ENCODE data around the gene COL1A2. TPM values are rescaled to one million over a fixed set of nuclear protein-coding genes. Genes with fewer than 3 reads are reported as not detected.

COL1A2 gene
- total and polyA plus RNA-seq, 2 of the 4 experiments (the other 2 are of a cell fraction): 1,211 to 4,454 TPM

DNA sequence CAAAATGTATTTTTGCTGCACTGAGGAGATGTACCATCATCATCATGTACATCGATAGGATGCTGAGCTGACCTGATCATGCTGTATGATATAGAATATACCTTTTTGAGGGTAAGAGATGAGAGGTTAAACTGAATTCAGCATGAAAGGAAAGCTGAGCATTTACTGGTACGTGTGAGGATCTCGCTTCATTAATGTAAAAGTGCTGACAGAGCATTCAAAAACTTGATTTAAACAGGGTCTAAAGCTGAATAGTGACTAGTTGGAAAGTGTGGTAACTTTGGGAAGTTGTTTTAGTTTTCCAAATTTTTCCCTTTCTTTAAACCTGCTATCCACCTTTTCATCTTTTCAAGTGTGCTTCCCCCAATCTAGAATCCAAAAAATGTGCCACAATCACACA is 28.5 kb upstream of the COL1A2 start:
- intact Hi-C loops (cut with micrococcal nuclease): no loop called here
- H4K91ac ChIP-seq (ENCODE audit: insufficient read depth, low read depth, low read length): no peak overlapping the region
- DNase-seq (no peak), ATAC-seq (ENCODE audit: low read depth) (no peak)
- no peaks in the 10 kb centered on the region for H4K20me1 ChIP-seq (ENCODE audit: insufficient read depth, low read length)
- ChIA-PET POLR2A (ENCODE audit: unreplicated experiment) (interaction anchor here (1.8 kb wide), 1 partner anchor 9 kb away, joined by 5 read pairs; no protein-coding TSS in a partner anchor), CTCF (interaction anchor here (1.1 to 3.3 kb wide), 2 partner anchors 15 to 65 kb away, joined by 3 to 10 read pairs; no protein-coding TSS in a partner anchor)
- no peak overlapping the region; the same call in 1 of the 2 replicates for H2BK120ac ChIP-seq (ENCODE audit: low read depth, low read length)
- BruUV-seq (replicated peaks): no TSS peak
- no peak overlapping the region for H2AFZ ChIP-seq (replicated peaks; ENCODE audit: low read length, poor library complexity)
- no peak overlapping the region for H3K4me3 ChIP-seq (ENCODE audit: insufficient read depth, low read depth, low read length)
- no peak overlapping the region for H3K23ac ChIP-seq (ENCODE audit: low read depth, low read length)
- WGBS, 2 experiments (ENCODE audit: extremely low coverage in 2 of 2, insufficient read length in 1 of 2): 100% methylated on average over 1 of the region's 3 CpGs; no CpG with 5 or more reads in 1 of the 2 experiments
- no peak overlapping the region for H3K27ac ChIP-seq (ENCODE audit: insufficient read depth, low read length)
- peak overlapping the region; percentile 8; the same call in 1 of the 2 replicates for H3K4ac ChIP-seq (ENCODE audit: low read depth, low read length)
- H3K36me3 ChIP-seq (ENCODE audit: control insufficient read depth, insufficient read depth, low read length): no peaks in the 10 kb centered on the region
- H2BK5ac ChIP-seq (ENCODE audit: low read depth, low read length, poor library complexity, severe bottlenecking): no peak overlapping the region
- no peak overlapping the region for H2BK20ac ChIP-seq (ENCODE audit: low read depth, low read length)
- H3K4me2 ChIP-seq (ENCODE audit: low read depth, low read length): no peak overlapping the region
- H3K79me1 ChIP-seq (ENCODE audit: low read depth in 1 of 2, low read length in 2 of 2): peaks cover 4 to 7% of the 10 kb centered on the region in 2 experiments; a peak in 3 of 4 replicates
- in situ Hi-C loops (cut with MboI; ENCODE audit: low sequenced_read_pairs): no loop called here
- H3K56ac ChIP-seq (ENCODE audit: extremely low read depth, insufficient read depth, low read length): no peak overlapping the region
- H3K18ac ChIP-seq (ENCODE audit: low read depth, low read length): peak overlapping the region; percentile 73
- no peak overlapping the region for H2AK9ac ChIP-seq (replicated peaks; ENCODE audit: low read depth, low read length, poor library complexity)
- no peak overlapping the region; the same call in 1 of the 2 replicates for H4K5ac ChIP-seq (ENCODE audit: low read depth, low read length)
- no peaks in the 10 kb centered on the region for H3K9me3 ChIP-seq (ENCODE audit: control insufficient read depth, insufficient read depth, low read length)
- H4K8ac ChIP-seq (ENCODE audit: low read depth in 2 of 2, low read length in 2 of 2): no peak overlapping the region
- H2BK15ac ChIP-seq (ENCODE audit: low read depth, low read length): 0 out of 3 replicates have a peak overlapping the region, but pooled peaks have one; percentile 50
- peaks cover 12% of the 10 kb centered on the region for H3K4me1 ChIP-seq (ENCODE audit: control insufficient read depth, insufficient read depth, low read length)
- peaks cover 4% of the 10 kb centered on the region for H3K9me1 ChIP-seq (ENCODE audit: insufficient read depth, low read length)
- no peak overlapping the region for H2AK5ac ChIP-seq (ENCODE audit: low read depth, low read length)
- H3K9ac ChIP-seq (ENCODE audit: low read depth, low read length): no peak overlapping the region
- TF ChIP-seq RCOR1 (IDR thresholded peaks at IDR 0.05; ENCODE audit: insufficient replicate concordance, low read length) (no peak), MAFK (IDR thresholded peaks at IDR 0.05; ENCODE audit: low read depth, low read length) (peak; percentile 81)
- TF ChIP-seq, protein P1, sequence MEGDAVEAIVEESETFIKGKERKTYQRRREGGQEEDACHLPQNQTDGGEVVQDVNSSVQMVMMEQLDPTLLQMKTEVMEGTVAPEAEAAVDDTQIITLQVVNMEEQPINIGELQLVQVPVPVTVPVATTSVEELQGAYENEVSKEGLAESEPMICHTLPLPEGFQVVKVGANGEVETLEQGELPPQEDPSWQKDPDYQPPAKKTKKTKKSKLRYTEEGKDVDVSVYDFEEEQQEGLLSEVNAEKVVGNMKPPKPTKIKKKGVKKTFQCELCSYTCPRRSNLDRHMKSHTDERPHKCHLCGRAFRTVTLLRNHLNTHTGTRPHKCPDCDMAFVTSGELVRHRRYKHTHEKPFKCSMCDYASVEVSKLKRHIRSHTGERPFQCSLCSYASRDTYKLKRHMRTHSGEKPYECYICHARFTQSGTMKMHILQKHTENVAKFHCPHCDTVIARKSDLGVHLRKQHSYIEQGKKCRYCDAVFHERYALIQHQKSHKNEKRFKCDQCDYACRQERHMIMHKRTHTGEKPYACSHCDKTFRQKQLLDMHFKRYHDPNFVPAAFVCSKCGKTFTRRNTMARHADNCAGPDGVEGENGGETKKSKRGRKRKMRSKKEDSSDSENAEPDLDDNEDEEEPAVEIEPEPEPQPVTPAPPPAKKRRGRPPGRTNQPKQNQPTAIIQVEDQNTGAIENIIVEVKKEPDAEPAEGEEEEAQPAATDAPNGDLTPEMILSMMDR (conservative IDR thresholded peaks at IDR 0.05; ENCODE audit: low read depth, low read length): no peak
- no peaks in the 10 kb centered on the region for H3K27me3 ChIP-seq (ENCODE audit: control insufficient read depth, insufficient read depth, low read length)
- no peak overlapping the region for H3K14ac ChIP-seq (replicated peaks; ENCODE audit: low read depth, low read length)
- dilution Hi-C loops (cut with HindIII; ENCODE audit: low sequenced_read_pairs, unreplicated experiment): no loop called here
